ENCODE results near the gene MAGI2.

DNA sequence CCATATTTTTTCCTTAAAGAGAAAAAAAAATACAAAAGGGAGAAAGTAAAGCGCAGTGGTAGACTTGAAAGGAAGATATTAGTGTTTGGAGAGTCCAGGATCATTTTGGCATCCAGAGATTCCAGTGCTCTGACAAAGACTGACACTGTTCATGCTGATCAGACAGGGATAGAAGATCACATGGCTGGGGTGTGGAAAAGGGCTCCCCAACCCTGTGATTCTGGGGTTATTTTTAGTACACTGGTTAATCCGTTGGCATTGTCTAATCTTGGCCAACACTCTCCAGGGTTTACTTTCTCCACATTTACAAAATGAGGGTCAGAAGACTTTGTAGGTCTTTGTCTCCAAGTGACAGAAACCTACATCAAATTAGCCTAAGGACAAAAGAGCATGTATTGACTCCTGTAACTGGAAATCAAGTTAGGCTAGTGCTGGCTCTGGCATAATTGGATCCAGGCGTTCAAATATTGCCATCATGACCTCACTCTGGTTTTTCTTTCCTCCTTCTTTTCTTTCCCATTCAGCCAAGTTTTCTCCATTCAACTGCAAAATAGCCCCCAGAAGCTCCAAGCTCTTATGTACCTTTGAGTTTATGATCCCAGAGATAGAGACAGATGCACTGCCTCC is 1473.3 kb downstream of the MAGI2 start:
- TF ChIP-seq, protein P1, sequence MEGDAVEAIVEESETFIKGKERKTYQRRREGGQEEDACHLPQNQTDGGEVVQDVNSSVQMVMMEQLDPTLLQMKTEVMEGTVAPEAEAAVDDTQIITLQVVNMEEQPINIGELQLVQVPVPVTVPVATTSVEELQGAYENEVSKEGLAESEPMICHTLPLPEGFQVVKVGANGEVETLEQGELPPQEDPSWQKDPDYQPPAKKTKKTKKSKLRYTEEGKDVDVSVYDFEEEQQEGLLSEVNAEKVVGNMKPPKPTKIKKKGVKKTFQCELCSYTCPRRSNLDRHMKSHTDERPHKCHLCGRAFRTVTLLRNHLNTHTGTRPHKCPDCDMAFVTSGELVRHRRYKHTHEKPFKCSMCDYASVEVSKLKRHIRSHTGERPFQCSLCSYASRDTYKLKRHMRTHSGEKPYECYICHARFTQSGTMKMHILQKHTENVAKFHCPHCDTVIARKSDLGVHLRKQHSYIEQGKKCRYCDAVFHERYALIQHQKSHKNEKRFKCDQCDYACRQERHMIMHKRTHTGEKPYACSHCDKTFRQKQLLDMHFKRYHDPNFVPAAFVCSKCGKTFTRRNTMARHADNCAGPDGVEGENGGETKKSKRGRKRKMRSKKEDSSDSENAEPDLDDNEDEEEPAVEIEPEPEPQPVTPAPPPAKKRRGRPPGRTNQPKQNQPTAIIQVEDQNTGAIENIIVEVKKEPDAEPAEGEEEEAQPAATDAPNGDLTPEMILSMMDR (IDR thresholded peaks at IDR 0.05), result no peak
- TF ChIP-seq EP300 (IDR thresholded peaks at IDR 0.05) (no peak), POLR2A (IDR thresholded peaks at IDR 0.05) (no peak)

Data from ovary (tissue), 3 donors.